Nephron (organoid): ENCODE results near the gene B3GNT9.

ENCODE experiments used
- H3K27ac Mint-ChIP-seq, 3 experiments: 2 replicates each; pipeline ENCODE4 v1.8.0; 2020; ENCODE audit warnings: mixed read lengths in 3 of 3, mild to moderate bottlenecking in 2 of 3, moderate library complexity in 1 of 3
- H3K27me3 Mint-ChIP-seq: 2 replicates; pipeline ENCODE4 v1.8.0; 2021; ENCODE audit warnings: low read depth, mild to moderate bottlenecking, moderate library complexity, mixed read lengths
- H3K36me3 Mint-ChIP-seq: 2 replicates; pipeline ENCODE4 v1.8.0; 2020; ENCODE audit warnings: low read depth, mixed read lengths
- H3K4me1 Mint-ChIP-seq: 2 replicates; pipeline ENCODE4 v1.8.0; 2020; ENCODE audit warnings: mixed read lengths
- H3K4me3 Mint-ChIP-seq, 3 experiments: 2 replicates each; pipeline ENCODE4 v1.8.0; 2020; ENCODE audit warnings: mild to moderate bottlenecking in 3 of 3, mixed read lengths in 3 of 3, moderate library complexity in 2 of 3
- H3K9me3 Mint-ChIP-seq: 2 replicates; pipeline ENCODE4 v1.8.0; 2020; ENCODE audit warnings: mixed read lengths
- TF ChIP-seq, protein P1 (sequence below), 3 experiments: fragments of 200-600 bp; sonication (generic); IDR thresholded peaks; one replicate each; pipeline ENCODE4 v1.5.0; 2021; ENCODE audit warnings: antibody characterized with exemption in 3 of 3; ENCODE audit not compliant: unreplicated experiment in 3 of 3

B3GNT9 gene

DNA sequence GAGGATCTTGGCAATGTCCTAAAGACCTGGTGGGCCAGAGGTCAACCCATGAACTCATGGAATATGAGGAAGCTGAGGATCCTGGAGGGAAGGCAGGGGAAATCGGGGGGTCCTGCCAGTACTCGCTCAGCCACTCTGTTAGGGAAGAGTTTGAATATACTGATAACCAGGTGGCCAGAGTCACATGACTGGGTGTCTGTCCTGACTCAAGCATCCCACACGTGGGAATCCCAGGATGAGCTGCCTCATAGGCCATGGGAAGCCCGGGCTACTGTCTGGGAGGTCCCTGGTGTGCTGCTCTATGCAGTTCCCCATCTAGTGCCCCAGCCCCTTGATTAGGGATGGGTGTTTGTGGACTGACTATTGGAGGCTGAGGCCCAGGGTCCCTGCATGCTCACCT, 37.5 kb upstream of the B3GNT9 start:
- peak overlapping the region in 1 of 3 experiments; percentile 57 for H3K4me3 Mint-ChIP-seq
- TF ChIP-seq, protein P1, sequence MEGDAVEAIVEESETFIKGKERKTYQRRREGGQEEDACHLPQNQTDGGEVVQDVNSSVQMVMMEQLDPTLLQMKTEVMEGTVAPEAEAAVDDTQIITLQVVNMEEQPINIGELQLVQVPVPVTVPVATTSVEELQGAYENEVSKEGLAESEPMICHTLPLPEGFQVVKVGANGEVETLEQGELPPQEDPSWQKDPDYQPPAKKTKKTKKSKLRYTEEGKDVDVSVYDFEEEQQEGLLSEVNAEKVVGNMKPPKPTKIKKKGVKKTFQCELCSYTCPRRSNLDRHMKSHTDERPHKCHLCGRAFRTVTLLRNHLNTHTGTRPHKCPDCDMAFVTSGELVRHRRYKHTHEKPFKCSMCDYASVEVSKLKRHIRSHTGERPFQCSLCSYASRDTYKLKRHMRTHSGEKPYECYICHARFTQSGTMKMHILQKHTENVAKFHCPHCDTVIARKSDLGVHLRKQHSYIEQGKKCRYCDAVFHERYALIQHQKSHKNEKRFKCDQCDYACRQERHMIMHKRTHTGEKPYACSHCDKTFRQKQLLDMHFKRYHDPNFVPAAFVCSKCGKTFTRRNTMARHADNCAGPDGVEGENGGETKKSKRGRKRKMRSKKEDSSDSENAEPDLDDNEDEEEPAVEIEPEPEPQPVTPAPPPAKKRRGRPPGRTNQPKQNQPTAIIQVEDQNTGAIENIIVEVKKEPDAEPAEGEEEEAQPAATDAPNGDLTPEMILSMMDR (IDR thresholded peaks at IDR 0.05; ENCODE audit: unreplicated experiment in 3 of 3) = no peak
- H3K4me1 Mint-ChIP-seq = peaks cover 26% of the 10 kb centered on the region

GRCh38 chr16:67187175-67187890, 36.5 kb upstream of the B3GNT9 start:
- no peak overlapping the region for H3K27ac Mint-ChIP-seq
- H3K36me3 Mint-ChIP-seq = no peaks in the 10 kb centered on the region
- peaks cover 18% of the 10 kb centered on the region for H3K4me1 Mint-ChIP-seq
- TF ChIP-seq, protein P1 (IDR thresholded peaks at IDR 0.05; ENCODE audit: unreplicated experiment in 3 of 3) = no peak
- H3K4me3 Mint-ChIP-seq = no peak overlapping the region
- peaks cover 10% of the 10 kb centered on the region for H3K27me3 Mint-ChIP-seq
- H3K9me3 Mint-ChIP-seq = no peaks in the 10 kb centered on the region

More for the DNA sequence above, 37.5 kb upstream of the B3GNT9 start:
- H3K36me3 Mint-ChIP-seq = no peaks in the 10 kb centered on the region
- H3K27me3 Mint-ChIP-seq = peaks cover 10% of the 10 kb centered on the region
- no peaks in the 10 kb centered on the region for H3K9me3 Mint-ChIP-seq
- H3K27ac Mint-ChIP-seq = no peak overlapping the region

GRCh38 chr16:67186550-67186950, 35.8 kb upstream of the B3GNT9 start:
- Mint-ChIP-seq H3K27ac (no peak overlapping the region), H3K36me3 (no peaks in the 10 kb centered on the region), H3K27me3 (peaks cover 10% of the 10 kb centered on the region), H3K4me3 (no peak overlapping the region), H3K4me1 (peaks cover 13% of the 10 kb centered on the region), H3K9me3 (no peaks in the 10 kb centered on the region)
- TF ChIP-seq, protein P1 (IDR thresholded peaks at IDR 0.05; ENCODE audit: unreplicated experiment in 3 of 3) = no peak

GRCh38 chr16:67185651-67186134, 34.9 kb upstream of the B3GNT9 start:
- Mint-ChIP-seq H3K36me3 (no peaks in the 10 kb centered on the region), H3K9me3 (no peaks in the 10 kb centered on the region)
- TF ChIP-seq, protein P1 (IDR thresholded peaks at IDR 0.05; ENCODE audit: unreplicated experiment in 3 of 3) = peak in 1 of 3 experiments; percentile 26

GRCh38 chr16:67184995-67185650, 34.3 kb upstream of the B3GNT9 start:
- Mint-ChIP-seq H3K9me3 (no peaks in the 10 kb centered on the region), H3K27me3 (peaks cover 10% of the 10 kb centered on the region), H3K4me3 (peak overlapping the region; percentile 89 to 94 (median 89)), H3K4me1 (peaks cover 8% of the 10 kb centered on the region), H3K27ac (peak overlapping the region; percentile 21 to 40 (median 32)), H3K36me3 (no peaks in the 10 kb centered on the region)
- TF ChIP-seq, protein P1 (IDR thresholded peaks at IDR 0.05; ENCODE audit: unreplicated experiment in 3 of 3) = peak; percentile 81 to 92 (median 81)

More at GRCh38 chr16:67185651-67186134, 34.9 kb upstream of the B3GNT9 start:
- H3K4me3 Mint-ChIP-seq = peak overlapping the region; percentile 89 to 94 (median 89)
- peaks cover 10% of the 10 kb centered on the region for H3K27me3 Mint-ChIP-seq
- peaks cover 8% of the 10 kb centered on the region for H3K4me1 Mint-ChIP-seq
- peak overlapping the region in 2 of 3 experiments; percentile 21 to 40 for H3K27ac Mint-ChIP-seq
